Subcutaneous abdominal adipose tissue (tissue), 5 donors: ENCODE measurements around the gene SCN2B.

Experiments
- H3K27ac ChIP-seq: one replicate; pipeline ENCODE4 v1.7.0; 2013; ENCODE audit warnings: low read depth, mild to moderate bottlenecking, inconsistent platforms, low read length, moderate library complexity
- H3K27me3 ChIP-seq, 5 donors: one replicate each; pipeline ENCODE4 v1.7.0; 2013; ENCODE audit warnings: low read length in 5 of 5, inconsistent platforms in 1 of 5; ENCODE audit not compliant: control insufficient read depth in 5 of 5, insufficient read depth in 4 of 5
- H3K36me3 ChIP-seq, 5 donors: one replicate each; pipeline ENCODE4 v1.7.0; 2013; ENCODE audit warnings: low read length in 5 of 5; ENCODE audit not compliant: control insufficient read depth in 5 of 5, insufficient read depth in 5 of 5
- H3K4me1 ChIP-seq, 5 donors: one replicate each; pipeline ENCODE4 v1.7.0; 2013; ENCODE audit warnings: low read length in 5 of 5, mild to moderate bottlenecking in 3 of 5, moderate library complexity in 1 of 5; ENCODE audit not compliant: control insufficient read depth in 5 of 5, insufficient read depth in 5 of 5
- H3K4me3 ChIP-seq, 5 donors: one replicate each; pipeline ENCODE4 v1.7.0; 2013; ENCODE audit warnings: low read length in 5 of 5, low read depth in 1 of 5
- H3K9ac ChIP-seq, 5 donors: one replicate each; pipeline ENCODE4 v1.7.0; 2013; ENCODE audit warnings: low read length in 5 of 5, mild to moderate bottlenecking in 4 of 5, moderate library complexity in 3 of 5
- H3K9me3 ChIP-seq, 5 donors: one replicate each; pipeline ENCODE4 v1.7.0; 2013; ENCODE audit warnings: low read length in 5 of 5; ENCODE audit not compliant: control insufficient read depth in 5 of 5
- donor health status: healthy.
- donor health status: healthy.
- donor health status: healthy.
- donor health status: healthy.
- donor health status: healthy.

Gene SCN2B

DNA sequence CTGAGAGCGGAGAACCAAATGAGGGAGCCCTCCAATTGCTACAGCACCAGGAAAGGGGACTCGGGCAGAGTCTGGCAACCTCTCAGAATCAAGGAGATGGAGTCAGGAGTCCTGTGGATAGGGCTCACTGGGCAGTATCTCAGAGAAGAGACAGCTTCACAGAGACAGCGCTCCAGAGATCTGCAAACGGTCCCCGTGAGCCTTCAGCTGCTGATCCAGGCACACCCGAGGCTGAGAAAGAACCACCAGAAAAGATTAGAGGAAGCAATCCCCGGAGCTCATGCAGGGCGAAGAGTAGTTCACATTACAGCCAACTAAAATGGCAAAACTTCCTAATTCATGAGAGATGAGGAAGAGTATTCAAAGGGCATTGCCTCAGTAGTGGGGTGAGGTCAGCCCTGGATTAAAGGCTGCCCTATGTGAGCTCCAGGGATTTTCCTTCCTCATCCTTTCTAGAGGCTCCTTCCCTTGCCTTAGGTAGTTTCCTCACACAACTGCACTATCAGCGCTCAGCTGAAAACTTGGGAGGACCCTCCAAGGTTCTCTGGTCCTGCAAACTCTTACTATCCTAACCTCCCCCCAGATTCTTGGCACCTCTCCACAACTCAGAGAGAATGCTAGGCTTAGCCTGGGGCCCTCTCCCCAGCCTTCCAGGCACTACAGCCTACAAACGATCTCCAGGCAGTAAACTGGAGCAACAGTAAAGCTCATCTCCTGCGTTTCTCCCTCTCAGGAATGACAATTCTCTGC, 47.5 kb downstream of the SCN2B start:
- H3K27ac ChIP-seq, result no peak overlapping the region
- no peaks in the 10 kb centered on the region for H3K9me3 ChIP-seq
- no peaks in the 10 kb centered on the region for H3K36me3 ChIP-seq
- no peak overlapping the region for H3K4me3 ChIP-seq
- peaks cover 0 to 17% (median 0%) of the 10 kb centered on the region in 5 donors for H3K4me1 ChIP-seq
- H3K27me3 ChIP-seq, result peaks cover 0 to 3% (median 2%) of the 10 kb centered on the region in 5 donors
- no peak overlapping the region for H3K9ac ChIP-seq

GRCh38 chr11:118128310-118128709, 48.1 kb downstream of the SCN2B start:
- no peak overlapping the region for H3K27ac ChIP-seq
- no peak overlapping the region for H3K9ac ChIP-seq
- H3K27me3 ChIP-seq, result peaks cover 0 to 3% (median 0%) of the 10 kb centered on the region in 5 donors
- H3K4me3 ChIP-seq, result no peak overlapping the region
- peaks cover 0 to 17% (median 0%) of the 10 kb centered on the region in 5 donors for H3K4me1 ChIP-seq
- no peaks in the 10 kb centered on the region for H3K9me3 ChIP-seq
- no peaks in the 10 kb centered on the region for H3K36me3 ChIP-seq

DNA sequence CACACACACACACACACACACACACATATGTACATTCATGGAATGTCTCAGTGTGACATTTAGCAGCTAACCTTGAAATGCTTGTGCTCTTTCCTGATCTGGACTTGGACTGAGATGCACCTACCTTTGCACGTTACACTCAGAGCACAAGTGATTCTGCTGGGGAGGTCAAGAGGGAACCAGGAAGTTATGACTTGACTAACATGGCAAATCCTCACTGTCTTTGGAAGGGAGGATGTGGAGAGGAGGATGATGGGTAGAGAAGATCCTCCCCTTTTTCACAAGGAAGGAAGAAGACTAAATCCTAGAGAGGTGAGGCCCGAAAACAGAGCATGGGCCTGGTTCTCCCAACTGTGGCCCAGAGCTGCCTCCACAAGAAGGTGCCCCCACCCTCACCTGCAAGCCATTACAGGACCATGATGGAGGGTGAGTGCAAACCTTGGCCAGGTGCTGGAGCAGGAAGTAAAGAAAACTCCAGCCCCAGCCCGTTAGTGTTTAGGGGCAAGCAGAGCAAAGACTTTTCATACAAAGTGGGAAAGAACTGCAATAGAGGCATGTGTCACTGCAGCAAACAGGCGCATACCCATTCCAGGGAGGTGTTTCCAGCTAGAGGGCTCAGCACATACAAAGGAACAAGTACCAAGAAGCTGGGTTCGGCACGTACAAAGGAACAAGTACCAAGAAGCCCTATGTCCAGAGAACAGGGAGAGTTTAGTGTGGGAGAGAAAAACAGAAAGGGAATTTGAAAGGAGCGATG, 50.2 kb downstream of the SCN2B start:
- H3K27me3 ChIP-seq, result peaks cover 0 to 3% (median 0%) of the 10 kb centered on the region in 5 donors
- H3K9me3 ChIP-seq, result no peaks in the 10 kb centered on the region
- H3K36me3 ChIP-seq, result no peaks in the 10 kb centered on the region
- peaks cover 0 to 17% (median 0%) of the 10 kb centered on the region in 5 donors for H3K4me1 ChIP-seq
- no peak overlapping the region for H3K27ac ChIP-seq
- no peak overlapping the region for H3K9ac ChIP-seq
- no peak overlapping the region for H3K4me3 ChIP-seq

DNA sequence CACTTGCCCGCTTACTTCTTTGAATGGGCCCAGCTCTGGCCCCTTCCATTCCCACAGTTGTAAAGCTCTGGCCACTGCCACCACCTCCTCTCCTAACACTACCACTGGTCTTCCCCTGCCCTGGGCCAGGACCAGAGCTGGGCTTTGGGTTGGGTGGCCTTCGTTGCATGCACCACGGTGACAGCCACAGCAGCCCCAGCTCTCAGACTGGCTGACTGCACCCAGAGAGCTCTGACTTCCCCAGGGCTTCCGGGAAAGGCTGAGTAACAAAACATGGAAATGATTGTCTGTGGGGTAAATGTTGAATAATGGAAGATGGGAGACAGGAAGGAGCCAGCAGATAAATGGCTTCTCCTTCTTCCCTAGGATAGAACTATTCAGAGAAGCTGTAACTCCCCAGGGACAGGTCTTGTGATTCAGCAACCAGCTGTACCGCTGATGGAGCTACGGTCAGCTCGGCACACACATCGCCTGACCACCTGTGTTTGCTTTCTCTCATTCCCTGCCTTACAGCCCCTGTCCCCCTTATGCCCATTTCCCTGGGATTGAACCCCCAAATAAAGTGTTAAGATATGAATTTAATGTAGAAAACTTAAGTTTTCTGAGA, 51.4 kb downstream of the SCN2B start:
- Histone ChIP-seq H3K9ac (no peak overlapping the region), H3K27me3 (peaks cover 0 to 3% (median 0%) of the 10 kb centered on the region in 5 donors), H3K4me3 (no peak overlapping the region), H3K9me3 (no peaks in the 10 kb centered on the region), H3K36me3 (no peaks in the 10 kb centered on the region), H3K4me1 (peaks cover 0 to 17% (median 0%) of the 10 kb centered on the region in 5 donors), H3K27ac (no peak overlapping the region)

GRCh38 chr11:118120793-118121192, 55.6 kb downstream of the SCN2B start:
- Histone ChIP-seq H3K27ac (no peak overlapping the region), H3K36me3 (no peaks in the 10 kb centered on the region)

DNA sequence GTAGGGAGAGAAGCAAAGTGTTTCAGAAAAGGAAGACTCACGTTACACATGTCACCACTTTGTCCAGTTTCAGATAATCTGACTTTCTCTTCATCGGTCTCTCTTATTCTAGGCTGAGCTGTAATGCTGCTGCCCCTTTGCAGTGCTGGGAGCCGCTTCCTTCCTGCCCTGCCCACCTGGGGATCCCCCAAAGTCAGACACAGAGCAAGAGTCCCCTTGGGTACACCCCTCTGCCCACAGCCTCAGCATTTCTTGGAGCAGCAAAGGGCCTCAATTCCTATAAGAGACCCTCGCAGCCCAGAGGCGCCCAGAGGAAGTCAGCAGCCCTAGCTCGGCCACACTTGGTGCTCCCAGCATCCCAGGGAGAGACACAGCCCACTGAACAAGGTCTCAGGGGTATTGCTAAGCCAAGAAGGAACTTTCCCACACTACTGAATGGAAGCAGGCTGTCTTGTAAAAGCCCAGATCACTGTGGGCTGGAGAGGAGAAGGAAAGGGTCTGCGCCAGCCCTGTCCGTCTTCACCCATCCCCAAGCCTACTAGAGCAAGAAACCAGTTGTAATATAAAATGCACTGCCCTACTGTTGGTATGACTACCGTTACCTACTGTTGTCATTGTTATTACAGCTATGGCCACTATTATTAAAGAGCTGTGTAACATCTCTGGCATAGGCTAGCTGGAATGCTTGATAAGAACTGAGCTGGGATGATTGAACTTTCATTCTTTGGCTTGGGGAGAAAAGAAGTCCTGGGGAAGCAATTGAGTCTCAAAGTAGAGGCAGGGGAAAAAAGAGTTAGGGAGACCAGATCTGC, 58.4 kb downstream of the SCN2B start:
- H3K27ac ChIP-seq, result no peak overlapping the region
- no peaks in the 10 kb centered on the region for H3K36me3 ChIP-seq
- H3K9me3 ChIP-seq, result no peaks in the 10 kb centered on the region
- H3K9ac ChIP-seq, result no peak overlapping the region
- no peaks in the 10 kb centered on the region for H3K4me1 ChIP-seq
- no peak overlapping the region for H3K4me3 ChIP-seq
- H3K27me3 ChIP-seq, result peaks cover 0 to 7% (median 0%) of the 10 kb centered on the region in 5 donors

More at GRCh38 chr11:118120793-118121192, 55.6 kb downstream of the SCN2B start:
- peaks cover 0 to 3% (median 0%) of the 10 kb centered on the region in 5 donors for H3K27me3 ChIP-seq
- H3K9me3 ChIP-seq, result no peaks in the 10 kb centered on the region
- H3K9ac ChIP-seq, result no peak overlapping the region
- no peak overlapping the region for H3K4me3 ChIP-seq
- H3K4me1 ChIP-seq, result peaks cover 0 to 7% (median 0%) of the 10 kb centered on the region in 5 donors

GRCh38 chr11:118115048-118115447, 61.4 kb downstream of the SCN2B start:
- Histone ChIP-seq H3K27ac (no peak overlapping the region), H3K4me1 (no peaks in the 10 kb centered on the region), H3K4me3 (no peak overlapping the region), H3K27me3 (peaks cover 0 to 11% (median 2%) of the 10 kb centered on the region in 5 donors), H3K36me3 (no peaks in the 10 kb centered on the region), H3K9ac (no peak overlapping the region), H3K9me3 (no peaks in the 10 kb centered on the region)

DNA sequence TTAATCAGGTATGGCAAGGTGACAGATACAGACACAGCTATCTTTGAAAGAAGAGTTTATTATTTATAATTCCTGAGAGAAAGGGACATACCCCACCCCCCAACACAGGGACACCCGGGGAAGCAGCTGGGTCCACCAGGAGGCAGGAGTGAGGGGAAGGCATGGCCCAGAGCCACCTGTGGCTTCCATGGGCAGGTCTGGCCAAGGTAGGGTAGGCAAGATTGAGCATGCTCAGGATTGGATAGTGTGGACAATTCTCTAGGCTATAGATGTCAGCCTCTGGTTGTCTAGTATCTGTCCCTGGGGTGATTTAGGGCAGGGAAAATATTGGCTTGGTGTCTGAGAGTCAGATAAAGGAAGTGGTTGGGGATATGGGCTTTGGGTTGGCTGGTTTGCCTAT, 62.2 kb downstream of the SCN2B start:
- Histone ChIP-seq H3K9ac (no peak overlapping the region), H3K4me1 (no peaks in the 10 kb centered on the region), H3K4me3 (no peak overlapping the region), H3K27me3 (peaks cover 0 to 11% (median 2%) of the 10 kb centered on the region in 5 donors), H3K36me3 (no peaks in the 10 kb centered on the region), H3K9me3 (no peaks in the 10 kb centered on the region), H3K27ac (no peak overlapping the region)

DNA sequence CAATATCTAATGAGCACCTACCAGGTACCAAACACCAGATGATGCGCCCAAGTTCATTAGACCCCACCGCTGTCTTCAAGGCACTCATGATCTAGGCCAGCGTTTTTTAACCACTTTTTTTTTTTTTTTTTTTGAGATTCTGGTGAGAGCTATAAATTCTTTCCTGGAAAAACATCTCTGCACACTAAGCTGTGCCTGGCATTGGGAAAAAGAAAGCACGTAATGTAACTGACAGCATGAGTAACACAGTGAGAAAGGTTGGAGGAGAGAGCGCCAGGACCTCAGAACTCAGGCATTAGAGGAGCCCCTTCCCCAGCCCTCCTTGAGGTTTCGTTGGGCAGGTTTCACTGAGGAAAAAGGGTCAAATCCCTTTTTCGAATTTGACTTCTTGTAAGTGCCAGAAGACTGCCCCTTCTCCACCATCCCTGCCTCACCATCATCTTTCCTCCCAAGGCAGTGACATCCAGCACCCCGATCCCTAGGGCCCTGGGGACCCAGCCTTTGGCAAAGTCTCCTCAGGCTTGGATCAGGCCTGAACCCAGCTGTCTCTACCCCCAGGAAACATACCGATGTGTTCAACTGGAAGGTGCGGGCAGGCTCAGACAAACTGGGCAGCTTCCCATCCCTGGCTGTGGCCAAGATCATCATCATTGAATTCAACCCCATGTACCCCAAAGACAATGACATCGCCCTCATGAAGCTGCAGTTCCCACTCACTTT, 63.6 kb downstream of the SCN2B start:
- H3K4me1 ChIP-seq, result no peaks in the 10 kb centered on the region
- peaks cover 0 to 11% (median 2%) of the 10 kb centered on the region in 5 donors for H3K27me3 ChIP-seq
- H3K9me3 ChIP-seq, result no peaks in the 10 kb centered on the region
- H3K9ac ChIP-seq, result no peak overlapping the region
- no peak overlapping the region for H3K4me3 ChIP-seq
- H3K27ac ChIP-seq, result no peak overlapping the region
- H3K36me3 ChIP-seq, result no peaks in the 10 kb centered on the region
